HepG2 (cell line): ENCODE data around the gene MSRB3. TPM values are rescaled to one million over a fixed set of nuclear protein-coding genes. Genes with fewer than 3 reads are reported as not detected.

Experiments
- ATAC-seq: fragments of 200-7000 bp; cut with Tn5 transposase; 3 replicates; pipeline ENCODE4 v1.9.1; 2020; ENCODE audit warnings: mild to moderate bottlenecking, moderate library complexity
- BruUV-seq: library from RNA; stranded (reverse); fragments of 400-500 nt; replicated peaks from 2 replicates; lab custom pipeline; 2021; lab: Mats Ljungman, UMichigan
- CTCF ChIA-PET: fragments of 300-600 bp; formaldehyde crosslinking; extraction: SDS; loops from one replicate; lab custom pipeline; 2021; ENCODE audit warnings: low total read pairs, inconsistent platforms, low intra/inter-chr PET ratio; lab: Yijun Ruan, JAX
- POLR2A ChIA-PET: fragments of 350-600 bp; sonication (Branson Sonifier 250); formaldehyde crosslinking; loops from one replicate; lab custom pipeline; 2020; ENCODE audit warnings: antibody characterized with exemption, inconsistent platforms; lab: Yijun Ruan, JAX
- DNase-seq: peaks from one replicate; pipeline ENCODE4 v3.0.0-alpha.2; 2015; ENCODE audit warnings: low spot score
- FAIRE-seq: peaks from 3 replicates; lab custom pipeline; 2011; peaks lifted over from hg19 to GRCh38; lab: Jason Lieb, UNC
- H2AFZ ChIP-seq: one replicate; pipeline ENCODE4 v1.6.1; 2011; ENCODE audit warnings: low read length, inconsistent platforms
- H3K27ac ChIP-seq: fragments of 300-600 bp; 3 replicates; pipeline ENCODE4 v1.8.0; 2011; ENCODE audit warnings: mixed run types, mild to moderate bottlenecking, mixed read lengths, low read length, inconsistent platforms; ENCODE audit not compliant: insufficient read depth; ENCODE audit errors: extremely low read length
- H3K27me3 ChIP-seq, 2 experiments: fragments of 200-600 bp in 1 of 2; 2 replicates in 1 of 2; 3 replicates in 1 of 2; pipeline versions ENCODE4 v1.6.0 to v1.8.0; 2011; ENCODE audit warnings: low read length in 2 of 2, mild to moderate bottlenecking in 2 of 2, moderate library complexity in 2 of 2, inconsistent platforms in 1 of 2; ENCODE audit not compliant: insufficient read depth in 2 of 2, control insufficient read depth in 1 of 2
- H3K36me3 ChIP-seq, 2 experiments: fragments of 200-600 bp in 1 of 2; replicated peaks in 1 of 2; 2 replicates in 1 of 2; 3 replicates in 1 of 2; pipeline versions ENCODE4 v1.5.1 to v1.8.0; 2011; ENCODE audit warnings: low read length in 2 of 2, inconsistent platforms in 1 of 2; ENCODE audit not compliant: insufficient read depth in 2 of 2, control insufficient read depth in 1 of 2
- H3K4me1 ChIP-seq: 2 replicates; pipeline ENCODE4 v1.5.1; 2012; ENCODE audit warnings: low read length, inconsistent platforms; ENCODE audit not compliant: insufficient read depth
- H3K4me2 ChIP-seq: 2 replicates; pipeline ENCODE4 v1.6.0; 2011; ENCODE audit warnings: low read depth, low read length, inconsistent platforms
- H3K4me3 ChIP-seq, 3 experiments: fragments of 200-600 bp in 1 of 3; sonication (generic), shearing (Covaris generic) in 1 of 3; replicated peaks in 1 of 3; 2 replicates each; pipeline ENCODE4 v1.5.1; 2011 to 2016; ENCODE audit warnings: low read length in 3 of 3, inconsistent platforms in 2 of 3, low read depth in 2 of 3, mild to moderate bottlenecking in 2 of 3, control low read depth in 1 of 3, mixed read lengths in 1 of 3; ENCODE audit not compliant: insufficient read depth in 1 of 3
- H3K79me2 ChIP-seq: one replicate; pipeline ENCODE4 v1.6.1; 2011; ENCODE audit warnings: low read length, inconsistent platforms; ENCODE audit not compliant: insufficient read depth
- H3K9ac ChIP-seq: 2 replicates; pipeline ENCODE4 v1.6.0; 2011; ENCODE audit warnings: mild to moderate bottlenecking, low read depth, low read length, inconsistent platforms; ENCODE audit not compliant: insufficient read depth
- H3K9me3 ChIP-seq: 2 replicates; pipeline ENCODE4 v1.5.1; 2012; ENCODE audit warnings: mild to moderate bottlenecking, low read length
- H4K20me1 ChIP-seq: 2 replicates; pipeline ENCODE4 v1.6.0; 2011; ENCODE audit warnings: inconsistent platforms, mild to moderate bottlenecking, low read length, moderate library complexity; ENCODE audit not compliant: insufficient read depth
- DRAP1 ChIP-seq: IDR thresholded peaks from 2 replicates; pipeline ENCODE4 v1.6.1; 2016; ENCODE audit warnings: missing genetic modification reagents, missing compliant biosample characterization
- GMEB2 ChIP-seq: IDR thresholded peaks from 2 replicates; pipeline ENCODE4 v1.6.1; 2016; ENCODE audit warnings: missing biosample characterization, missing genetic modification reagents, low read depth
- HOXA5 ChIP-seq: sonication (generic); formaldehyde crosslinking; IDR thresholded peaks from 2 replicates; pipeline ENCODE4 v1.4.0; 2020; ENCODE audit warnings: missing genetic modification reagents
- ISL2 ChIP-seq: sonication (generic); formaldehyde crosslinking; IDR thresholded peaks from 2 replicates; pipeline ENCODE4 v1.5.0; 2020; ENCODE audit warnings: missing genetic modification reagents
- KDM2A ChIP-seq: sonication (generic); formaldehyde crosslinking; IDR thresholded peaks from 2 replicates; pipeline ENCODE4 v1.4.0; 2020; ENCODE audit warnings: low read depth, missing genetic modification reagents, borderline replicate concordance
- PHB2 ChIP-seq: fragments of 450-650 bp; IDR thresholded peaks from 2 replicates; pipeline ENCODE4 v1.6.1; 2018; ENCODE audit not compliant: partially characterized antibody
- RBM39 ChIP-seq: fragments of 200-400 bp; formaldehyde crosslinking; IDR thresholded peaks from one replicate; pipeline ENCODE4 v1.6.1; 2018; ENCODE audit warnings: antibody characterized with exemption, mild to moderate bottlenecking, low read depth, low read length; ENCODE audit not compliant: poor library complexity, severe bottlenecking
- RFXANK ChIP-seq: IDR thresholded peaks from 2 replicates; pipeline ENCODE4 v1.6.1; 2016
- RORA ChIP-seq: sonication (generic); formaldehyde crosslinking; IDR thresholded peaks from 2 replicates; pipeline ENCODE4 v1.5.0; 2020; ENCODE audit warnings: mild to moderate bottlenecking, missing genetic modification reagents, moderate library complexity
- TRIM22 ChIP-seq: fragments of 450-650 bp; IDR thresholded peaks from 2 replicates; pipeline ENCODE4 v1.6.1; 2017
- ZBTB14 ChIP-seq: sonication (generic); formaldehyde crosslinking; IDR thresholded peaks from 2 replicates; pipeline ENCODE4 v1.4.0; 2020; ENCODE audit warnings: missing genetic modification reagents
- ZIK1 ChIP-seq: sonication (generic); formaldehyde crosslinking; IDR thresholded peaks from 2 replicates; pipeline ENCODE4 v1.5.0; 2020; ENCODE audit warnings: mild to moderate bottlenecking, low read depth, missing genetic modification reagents, borderline replicate concordance
- ZNF280B ChIP-seq: sonication (generic); formaldehyde crosslinking; IDR thresholded peaks from 2 replicates; pipeline ENCODE4 v1.5.0; 2020; ENCODE audit warnings: missing genetic modification reagents, mild to moderate bottlenecking, borderline replicate concordance
- ZNF329 ChIP-seq: sonication (generic); formaldehyde crosslinking; IDR thresholded peaks from 2 replicates; pipeline ENCODE4 v1.9.0; 2021; ENCODE audit warnings: low read depth, mild to moderate bottlenecking, missing genetic modification reagents
- ZNF552 ChIP-seq: sonication (generic); formaldehyde crosslinking; IDR thresholded peaks from 2 replicates; pipeline ENCODE4 v1.9.0; 2022; ENCODE audit warnings: missing genetic modification reagents, mild to moderate bottlenecking, borderline replicate concordance
- ZNF75D ChIP-seq: sonication (generic); formaldehyde crosslinking; IDR thresholded peaks from 2 replicates; pipeline ENCODE4 v1.8.1; 2023; ENCODE audit warnings: missing genetic modification reagents, mild to moderate bottlenecking, borderline replicate concordance
- ZNF776 ChIP-seq: sonication (generic); formaldehyde crosslinking; IDR thresholded peaks from 2 replicates; pipeline ENCODE4 v1.4.0; 2020; ENCODE audit warnings: mild to moderate bottlenecking, missing genetic modification reagents
- ZNF781 ChIP-seq: sonication (generic); formaldehyde crosslinking; IDR thresholded peaks from 2 replicates; pipeline ENCODE4 v1.5.1; 2020; ENCODE audit warnings: borderline replicate concordance, mild to moderate bottlenecking, missing genetic modification reagents; ENCODE audit errors: not compliant biosample characterization
- in situ Hi-C: cut with HindIII; loops from 2 replicates; pipeline ENCODE4 v1.10.0; 2017; ENCODE audit warnings: low pct_unique_long_range_greater_than_20kb; ENCODE audit not compliant: extremely low pct_ligation_motif_present
- intact Hi-C: fragments of 100-400 bp; cut with micrococcal nuclease; formaldehyde crosslinking; loops from one replicate; pipeline ENCODE4 v1.10.0; 2022; ENCODE audit not compliant: unreplicated experiment
- polyA plus RNA-seq, 8 experiments: library from polyadenylated mRNA; depleted of rRNA in 3 of 8; stranded (reverse) in 7 of 8; unstranded in 1 of 8; fragments of >200 nt; fragmentation: Illumina TruSeq in 4 of 8; extraction: Trizol in 4 of 8; gene quantifications; 2 replicates each; pipeline versions ENCODE4 v1.2.1 to v1.2.3, GENCODE V29; 2011 to 2016; ENCODE audit warnings: low read depth in 4 of 8, missing spikeins in 1 of 8, mixed read lengths in 1 of 8; ENCODE audit not compliant: insufficient read depth in 1 of 8
- total RNA-seq, 5 experiments: library from RNA; depleted of rRNA; stranded (reverse); fragments of >200 nt; fragmentation: Illumina TruSeq; extraction: Trizol; gene quantifications; 2 replicates each; pipeline ENCODE4 v1.2.3, GENCODE V29; 2016; ENCODE audit warnings: low read depth in 1 of 5

The MSRB3 gene
- total and polyA plus RNA-seq, 2 of the 13 experiments (the other 11 are each of a cell fraction or from before 2014, with no cell fraction given): 1.5 to 1.9 TPM

GRCh38 chr12:65334521-65334920 lies 56.0 kb downstream of the MSRB3 start:
- no TSS peak for BruUV-seq
- no peaks in the 10 kb centered on the region for H3K36me3 ChIP-seq
- in situ Hi-C loops (no loop called here), intact Hi-C loops (no loop called here)
- no peaks in the 10 kb centered on the region for H3K27me3 ChIP-seq
- no peak overlapping the region for H3K4me3 ChIP-seq
- no peak for ATAC-seq
- TF ChIP-seq ISL2 (CRISPR knock-in tag): no peak
- TF ChIP-seq ZNF280B: no peak
- no peak for TF ChIP-seq KDM2A (CRISPR knock-in tag)
- no peak for TF ChIP-seq RFXANK (CRISPR knock-in tag)
- TF ChIP-seq PHB2: no peak
- no peak for TF ChIP-seq ZNF776
- no peak for TF ChIP-seq RBM39
- TF ChIP-seq RORA: no peak
- no peak for TF ChIP-seq ZNF781 (CRISPR knock-in tag)
- TF ChIP-seq ZBTB14 (CRISPR knock-in tag): no peak
- no peak for TF ChIP-seq ZNF552
- TF ChIP-seq HOXA5: no peak
- TF ChIP-seq ZNF75D (CRISPR knock-in tag): no peak
- no peak for TF ChIP-seq TRIM22
- no peak for TF ChIP-seq DRAP1 (CRISPR knock-in tag)
- no peak for TF ChIP-seq GMEB2
- no peak for TF ChIP-seq ZNF329 (CRISPR knock-in tag)
- TF ChIP-seq ZIK1 (CRISPR knock-in tag): no peak
- no peak for DNase-seq
- no peaks in the 10 kb centered on the region for H3K79me2 ChIP-seq
- CTCF ChIA-PET: no interaction called here
- H3K9ac ChIP-seq: no peak overlapping the region; the same call in 1 of the 2 replicates
- peak overlapping the region; percentile 47 for H2AFZ ChIP-seq
- POLR2A ChIA-PET: no interaction called here
- H3K4me1 ChIP-seq: peaks cover 22% of the 10 kb centered on the region
- H3K9me3 ChIP-seq: no peaks in the 10 kb centered on the region
- H3K4me2 ChIP-seq: no peak overlapping the region
- peak overlapping the region; percentile 76 for H3K27ac ChIP-seq
- H4K20me1 ChIP-seq: no peaks in the 10 kb centered on the region
- peak; percentile 26 for FAIRE-seq
